ENCODE results near the gene ECM2.

Gene ECM2

DNA sequence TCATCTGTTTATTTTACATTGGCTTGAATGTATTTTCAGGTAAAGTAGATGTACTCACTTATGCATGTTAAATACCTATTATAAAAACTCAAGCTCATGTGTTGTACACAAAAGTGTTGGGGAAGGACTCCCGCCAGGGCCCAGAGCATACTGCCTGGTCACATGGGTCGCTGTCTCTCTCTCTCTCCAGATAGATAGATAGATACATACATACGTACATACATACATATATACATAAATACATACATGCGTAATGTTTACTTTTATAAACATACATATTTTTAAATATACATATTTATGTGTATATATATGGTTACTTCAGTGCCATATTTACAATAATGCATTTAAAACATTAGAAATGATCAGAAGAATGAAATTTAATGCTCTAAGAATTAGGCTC, 78.2 kb downstream of the ECM2 start:
- DNase-seq, result no peak

DNA sequence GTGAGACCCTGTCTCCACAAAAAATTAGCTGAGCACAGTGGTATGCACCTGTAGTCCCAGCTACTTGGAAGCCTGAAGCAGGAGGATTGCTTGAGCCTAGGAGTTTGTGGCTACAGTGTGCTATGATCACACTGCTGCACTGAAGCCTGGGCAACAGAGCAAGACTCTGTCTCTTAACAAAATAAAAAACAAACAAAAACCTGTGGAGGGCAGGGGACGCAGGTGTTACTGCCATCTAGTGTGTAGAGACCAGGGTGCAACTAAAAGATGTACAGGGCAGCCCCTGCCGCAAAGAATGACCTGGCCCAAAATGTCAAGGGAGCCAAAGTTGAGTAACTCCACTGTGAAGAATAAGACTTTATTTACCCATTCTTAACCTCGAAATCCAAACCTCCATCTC, 80.6 kb downstream of the ECM2 start:
- no peak for DNase-seq

DNA sequence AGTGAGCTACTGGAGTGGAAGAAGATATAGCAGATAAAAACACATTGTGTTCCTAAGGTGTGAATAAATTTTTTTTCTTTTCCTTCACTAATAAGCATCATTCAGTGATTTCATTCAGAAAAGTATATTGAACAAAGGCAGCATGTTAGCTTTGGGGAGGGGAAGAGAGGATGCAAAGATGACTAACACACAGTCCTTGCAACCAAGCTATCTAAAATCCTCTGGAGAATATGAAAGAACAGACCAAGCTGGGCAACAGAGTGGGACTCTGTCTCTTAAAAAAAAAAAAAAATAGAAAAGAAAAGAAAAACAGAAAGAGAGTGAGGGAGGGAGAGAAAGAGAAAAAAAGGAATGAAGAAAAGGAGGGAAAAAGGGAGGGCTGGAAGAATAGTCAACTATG, 89.3 kb downstream of the ECM2 start:
- no peak for DNase-seq

Measured in NCI-H2107 (cell line).